Measurements from ENCODE around the gene TMEM132C.

DNA sequence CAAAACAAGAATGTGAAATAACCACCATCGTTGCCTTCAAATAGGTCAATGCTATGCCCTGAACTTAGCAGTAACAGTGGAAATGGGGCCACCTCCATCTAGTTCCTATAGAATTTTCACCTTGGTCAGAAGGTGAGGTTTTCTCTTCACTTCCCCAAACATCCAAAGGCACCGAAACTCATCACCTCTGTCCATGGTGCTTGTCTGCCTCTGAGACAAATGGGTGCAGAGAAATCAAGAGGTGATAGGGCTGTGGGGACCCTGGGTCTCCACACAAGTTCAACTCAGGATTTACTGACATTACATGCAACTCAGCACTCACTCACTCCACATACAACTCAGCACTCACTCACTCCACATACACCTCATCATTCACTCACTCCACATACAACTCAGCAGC lies 26.2 kb upstream of the TMEM132C start:
- TF ChIP-seq, protein P1, sequence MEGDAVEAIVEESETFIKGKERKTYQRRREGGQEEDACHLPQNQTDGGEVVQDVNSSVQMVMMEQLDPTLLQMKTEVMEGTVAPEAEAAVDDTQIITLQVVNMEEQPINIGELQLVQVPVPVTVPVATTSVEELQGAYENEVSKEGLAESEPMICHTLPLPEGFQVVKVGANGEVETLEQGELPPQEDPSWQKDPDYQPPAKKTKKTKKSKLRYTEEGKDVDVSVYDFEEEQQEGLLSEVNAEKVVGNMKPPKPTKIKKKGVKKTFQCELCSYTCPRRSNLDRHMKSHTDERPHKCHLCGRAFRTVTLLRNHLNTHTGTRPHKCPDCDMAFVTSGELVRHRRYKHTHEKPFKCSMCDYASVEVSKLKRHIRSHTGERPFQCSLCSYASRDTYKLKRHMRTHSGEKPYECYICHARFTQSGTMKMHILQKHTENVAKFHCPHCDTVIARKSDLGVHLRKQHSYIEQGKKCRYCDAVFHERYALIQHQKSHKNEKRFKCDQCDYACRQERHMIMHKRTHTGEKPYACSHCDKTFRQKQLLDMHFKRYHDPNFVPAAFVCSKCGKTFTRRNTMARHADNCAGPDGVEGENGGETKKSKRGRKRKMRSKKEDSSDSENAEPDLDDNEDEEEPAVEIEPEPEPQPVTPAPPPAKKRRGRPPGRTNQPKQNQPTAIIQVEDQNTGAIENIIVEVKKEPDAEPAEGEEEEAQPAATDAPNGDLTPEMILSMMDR (IDR thresholded peaks at IDR 0.05): no peak
- TF ChIP-seq EZH2phosphoT487 (IDR thresholded peaks at IDR 0.05): no peak
